HCT116 (cell line): Measurements from ENCODE around the gene TTC27. TPM values are rescaled to one million over a fixed set of nuclear protein-coding genes. Genes with fewer than 3 reads are reported as not detected.

Source experiments
- ATAC-seq: fragments of 200-7000 bp; cut with Tn5 transposase; 2 replicates; pipeline ENCODE4 v1.9.1; 2020; ENCODE audit warnings: mild to moderate bottlenecking, moderate library complexity
- BruUV-seq: library from RNA; stranded (reverse); fragments of 400-500 nt; replicated peaks from 2 replicates; lab custom pipeline; 2021; lab: Mats Ljungman, UMichigan
- CTCF ChIA-PET: fragments of 300-600 bp; sonication (Branson Sonifier 250); formaldehyde crosslinking; loops from one replicate; lab custom pipeline; 2021; ENCODE audit warnings: antibody characterized with exemption; lab: Charles Lee
- POLR2A ChIA-PET: fragments of 300-600, 350-600 bp; sonication (Branson Sonifier 250); formaldehyde crosslinking; loops from one replicate; lab custom pipeline; 2021; ENCODE audit warnings: antibody characterized with exemption; lab: Charles Lee
- RAD21 ChIA-PET, 2 experiments: fragments of 300-600 bp; sonication (Branson Sonifier 250); formaldehyde crosslinking; loops; one replicate each; lab custom pipeline; 2023; ENCODE audit warnings: low total read pairs in 2 of 2; ENCODE audit not compliant: uncharacterized antibody in 2 of 2, unreplicated experiment in 2 of 2, low non-redundant PET in 1 of 2; lab: Charles Lee
- DNase-seq: peaks from one replicate; pipeline ENCODE4 v3.0.0-alpha.2; 2010; ENCODE audit warnings: low read depth, low spot score
- H2AFZ ChIP-seq: fragments of 200-600 bp; shearing (Covaris generic), sonication (generic); 2 replicates; pipeline ENCODE4 v1.6.1; 2017; ENCODE audit warnings: low read depth, mixed run types, mixed read lengths, antibody characterized with exemption, low read length; ENCODE audit not compliant: poor library complexity, severe bottlenecking
- H3K27ac ChIP-seq: 2 replicates; pipeline ENCODE4 v1.5.1; 2012; ENCODE audit warnings: low read depth, low read length
- H3K27me3 ChIP-seq: fragments of 200-600 bp; sonication (generic); 2 replicates; pipeline ENCODE4 v1.6.1; 2016; ENCODE audit warnings: mixed run types, low read length, mixed read lengths; ENCODE audit not compliant: insufficient read depth
- H3K36me3 ChIP-seq, 2 experiments: fragments of 200-500 bp in 1 of 2; fragments of 200-600 bp in 1 of 2; sonication (Bioruptor generic) in 1 of 2; sonication (generic) in 1 of 2; 2 replicates each; pipeline versions ENCODE4 v1.5.1 to v1.6.1; 2014 to 2016; ENCODE audit warnings: low read length in 2 of 2, inconsistent platforms in 1 of 2, mixed read lengths in 1 of 2, mixed run types in 1 of 2; ENCODE audit not compliant: insufficient read depth in 2 of 2, control insufficient read depth in 1 of 2
- H3K4me1 ChIP-seq, 2 experiments: fragments of 200-600 bp in 1 of 2; sonication (generic) in 1 of 2; 2 replicates each; pipeline versions ENCODE4 v1.5.1 to v1.6.1; 2012 to 2017; ENCODE audit warnings: low read length in 2 of 2, inconsistent platforms in 1 of 2, mild to moderate bottlenecking in 1 of 2, mixed read lengths in 1 of 2, mixed run types in 1 of 2, moderate library complexity in 1 of 2; ENCODE audit not compliant: insufficient read depth in 2 of 2, control insufficient read depth in 1 of 2
- H3K4me2 ChIP-seq: fragments of 200-600 bp; sonication (generic); 2 replicates; pipeline ENCODE4 v1.6.1; 2017; ENCODE audit warnings: mixed run types, low read length, mixed read lengths
- H3K4me3 ChIP-seq, 2 experiments: fragments of 200-600 bp in 1 of 2; sonication (generic) in 1 of 2; replicated peaks in 1 of 2; 2 replicates each; pipeline ENCODE4 v1.5.1; 2011 to 2016; ENCODE audit warnings: low read length in 2 of 2, control low read depth in 1 of 2, low read depth in 1 of 2, mild to moderate bottlenecking in 1 of 2, mixed read lengths in 1 of 2, mixed run types in 1 of 2
- H3K79me2 ChIP-seq: fragments of 200-600 bp; sonication (generic); 2 replicates; pipeline ENCODE4 v1.6.1; 2017; ENCODE audit warnings: mild to moderate bottlenecking, mixed run types, low read length, moderate library complexity, mixed read lengths; ENCODE audit not compliant: insufficient read depth
- H3K9ac ChIP-seq: fragments of 200-600 bp; sonication (generic); 2 replicates; pipeline ENCODE4 v1.6.1; 2016; ENCODE audit warnings: low read length, mixed read lengths
- H3K9me2 ChIP-seq: fragments of 200-600 bp; sonication (generic), shearing (Covaris generic); 2 replicates; pipeline ENCODE4 v1.6.1; 2017; ENCODE audit warnings: mixed run types, mild to moderate bottlenecking, moderate library complexity; ENCODE audit not compliant: insufficient read depth
- H3K9me3 ChIP-seq, 2 experiments: fragments of 200-500 bp in 1 of 2; fragments of 200-600 bp in 1 of 2; sonication (Bioruptor generic) in 1 of 2; sonication (generic) in 1 of 2; 2 replicates each; pipeline ENCODE4 v1.6.1; 2014 to 2017; ENCODE audit warnings: low read length in 2 of 2, mixed read lengths in 2 of 2, inconsistent platforms in 1 of 2, low read depth in 1 of 2, mild to moderate bottlenecking in 1 of 2, mixed run types in 1 of 2, moderate library complexity in 1 of 2; ENCODE audit not compliant: control insufficient read depth in 1 of 2, insufficient read depth in 1 of 2
- H4K20me1 ChIP-seq: fragments of 200-600 bp; sonication (generic), shearing (Covaris generic); 2 replicates; pipeline ENCODE4 v1.6.1; 2017; ENCODE audit warnings: mixed run types, mild to moderate bottlenecking, moderate library complexity; ENCODE audit not compliant: insufficient read depth
- CBX3 ChIP-seq: IDR thresholded peaks from 2 replicates; pipeline ENCODE4 v1.6.1; 2012; ENCODE audit warnings: low read depth
- CTCF ChIP-seq, 3 experiments: fragments of 200-600 bp in 1 of 3; sonication (generic) in 1 of 3; IDR thresholded peaks in 2 of 3; conservative IDR thresholded peaks in 1 of 3; 2 replicates each; pipeline ENCODE4 v1.5.1; 2012 to 2017; ENCODE audit warnings: low read depth in 2 of 3, low read length in 2 of 3, antibody characterized with exemption in 1 of 3, borderline replicate concordance in 1 of 3, control low read depth in 1 of 3, mild to moderate bottlenecking in 1 of 3, mixed read lengths in 1 of 3, mixed run types in 1 of 3, moderate library complexity in 1 of 3; ENCODE audit not compliant: insufficient read depth in 1 of 3
- ELF1 ChIP-seq: IDR thresholded peaks from 2 replicates; pipeline ENCODE4 v1.6.1; 2012; ENCODE audit warnings: low read depth, borderline replicate concordance
- EZH2phosphoT487 ChIP-seq: fragments of 200-600 bp; IDR thresholded peaks from 2 replicates; pipeline ENCODE4 v1.6.1; 2018; ENCODE audit warnings: antibody characterized with exemption, borderline replicate concordance
- POLR2A ChIP-seq: IDR thresholded peaks from 2 replicates; pipeline ENCODE4 v1.7.0; 2011; ENCODE audit warnings: borderline replicate concordance; ENCODE audit not compliant: insufficient read depth, insufficient read length; ENCODE audit errors: extremely low read depth
- RAD21 ChIP-seq: IDR thresholded peaks from 2 replicates; pipeline ENCODE4 v1.6.1; 2012; ENCODE audit warnings: low read depth, mild to moderate bottlenecking
- SP1 ChIP-seq: IDR thresholded peaks from 2 replicates; pipeline ENCODE4 v1.6.1; 2012; ENCODE audit warnings: low read depth
- SRF ChIP-seq: IDR thresholded peaks from 2 replicates; pipeline ENCODE4 v1.6.1; 2012; ENCODE audit warnings: low read depth
- ZFX ChIP-seq: fragments of 450-650 bp; IDR thresholded peaks from 2 replicates; pipeline ENCODE4 v1.6.1; 2017
- ZNF274 ChIP-seq: fragments of 200-500 bp; sonication (Bioruptor generic); IDR thresholded peaks from 2 replicates; pipeline ENCODE4 v1.6.1; 2014; ENCODE audit warnings: mild to moderate bottlenecking, low read depth, low read length, inconsistent platforms
- intact Hi-C: fragments of 100-400 bp; cut with micrococcal nuclease; formaldehyde crosslinking; loops from 2 replicates; pipeline ENCODE4 v1.10.0; 2022
- total RNA-seq: library from RNA; stranded (reverse); gene quantifications from one replicate; pipeline ENCODE4 v1.2.1, GENCODE V29; 2021; ENCODE audit not compliant: unreplicated experiment

The TTC27 gene
- total RNA-seq, 1 experiment from 2014 or later: 24.4 TPM

GRCh38 chr2:32832821-32833220 is 205.0 kb downstream of the TTC27 start (continued):
- no peak for TF ChIP-seq EZH2phosphoT487
- TF ChIP-seq RAD21: no peak
- TF ChIP-seq POLR2A: no peak
- TF ChIP-seq SP1: no peak
- no peak for TF ChIP-seq ZNF274
- no peak for TF ChIP-seq CTCF (IDR thresholded peaks at IDR 0.05 in 2 of 3, conservative IDR thresholded peaks at IDR 0.05 in 1 of 3; ENCODE audit: borderline replicate concordance in 1 of 3, insufficient read depth in 1 of 3, low read depth in 2 of 3, low read length in 2 of 3)
- TF ChIP-seq ELF1: no peak
- TF ChIP-seq SRF: no peak
- TF ChIP-seq ZFX: no peak
- no peak for TF ChIP-seq CBX3

DNA sequence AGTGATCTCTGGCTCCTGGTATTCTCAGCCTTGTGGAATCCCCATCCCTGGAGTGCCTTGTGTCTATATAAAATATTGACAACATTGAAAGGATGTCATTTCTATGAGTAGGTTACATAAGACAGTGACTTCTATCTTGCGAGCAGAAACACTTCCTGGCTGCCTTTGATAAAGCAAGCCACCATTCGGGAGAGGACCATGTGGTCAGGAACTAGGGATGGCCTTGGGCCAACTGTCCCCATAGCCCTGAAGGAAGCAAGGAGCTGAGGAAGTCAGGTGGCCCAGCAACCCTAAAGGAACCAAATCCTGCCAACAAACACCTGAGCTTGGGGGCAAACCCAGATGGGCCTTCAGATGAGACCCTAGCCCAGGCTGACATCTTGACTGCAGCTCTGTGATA is 205.9 kb downstream of the TTC27 start:
- Histone ChIP-seq H3K9ac (no peak overlapping the region), H3K27ac (no peak overlapping the region)

More for the DNA sequence above, 205.9 kb downstream of the TTC27 start:
- Histone ChIP-seq H3K4me3 (no peak overlapping the region), H3K9me2 (no peaks in the 10 kb centered on the region), H3K79me2 (no peaks in the 10 kb centered on the region), H2AFZ (no peak overlapping the region), H3K27me3 (no peaks in the 10 kb centered on the region; the same call in 1 of the 2 replicates), H4K20me1 (no peaks in the 10 kb centered on the region), H3K4me2 (no peak overlapping the region), H3K36me3 (no peaks in the 10 kb centered on the region), H3K4me1 (no peaks in the 10 kb centered on the region), H3K9me3 (no peaks in the 10 kb centered on the region)
- CTCF ChIA-PET: no interaction called here
- POLR2A ChIA-PET: no interaction called here
- no TSS peak for BruUV-seq
- intact Hi-C loops: no loop called here
- no peak for TF ChIP-seq CTCF (IDR thresholded peaks at IDR 0.05 in 2 of 3, conservative IDR thresholded peaks at IDR 0.05 in 1 of 3; ENCODE audit: borderline replicate concordance in 1 of 3, insufficient read depth in 1 of 3, low read depth in 2 of 3, low read length in 2 of 3)
- RAD21 ChIA-PET: no interaction called here
- ATAC-seq: no peak
- DNase-seq: no peak
